ENCODE data around the gene CAMTA1. TPM values are rescaled to one million over a fixed set of nuclear protein-coding genes. Genes with fewer than 3 reads are reported as not detected.

The CAMTA1 gene
- total RNA-seq, 1 donor, result 56.1 TPM

DNA sequence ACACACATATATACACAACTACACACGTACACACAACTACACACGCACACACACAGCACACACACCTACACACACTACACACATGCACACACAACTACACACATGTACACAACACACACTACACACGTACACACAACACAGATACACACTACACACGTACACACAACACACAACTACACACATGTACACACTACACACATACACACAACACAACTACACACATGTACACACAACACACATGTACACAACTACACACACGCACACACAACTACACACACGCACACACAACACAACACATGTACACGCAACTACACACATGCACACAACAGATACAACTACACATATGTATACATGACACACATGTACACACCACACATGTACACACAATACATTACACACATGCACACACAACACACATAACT, 318.1 kb downstream of the CAMTA1 start:
- H3K4me3 ChIP-seq (ENCODE audit: low read depth, low read length), result no peak overlapping the region
- no peak for DNase-seq (ENCODE audit: low read depth)
- TF ChIP-seq, protein P1, sequence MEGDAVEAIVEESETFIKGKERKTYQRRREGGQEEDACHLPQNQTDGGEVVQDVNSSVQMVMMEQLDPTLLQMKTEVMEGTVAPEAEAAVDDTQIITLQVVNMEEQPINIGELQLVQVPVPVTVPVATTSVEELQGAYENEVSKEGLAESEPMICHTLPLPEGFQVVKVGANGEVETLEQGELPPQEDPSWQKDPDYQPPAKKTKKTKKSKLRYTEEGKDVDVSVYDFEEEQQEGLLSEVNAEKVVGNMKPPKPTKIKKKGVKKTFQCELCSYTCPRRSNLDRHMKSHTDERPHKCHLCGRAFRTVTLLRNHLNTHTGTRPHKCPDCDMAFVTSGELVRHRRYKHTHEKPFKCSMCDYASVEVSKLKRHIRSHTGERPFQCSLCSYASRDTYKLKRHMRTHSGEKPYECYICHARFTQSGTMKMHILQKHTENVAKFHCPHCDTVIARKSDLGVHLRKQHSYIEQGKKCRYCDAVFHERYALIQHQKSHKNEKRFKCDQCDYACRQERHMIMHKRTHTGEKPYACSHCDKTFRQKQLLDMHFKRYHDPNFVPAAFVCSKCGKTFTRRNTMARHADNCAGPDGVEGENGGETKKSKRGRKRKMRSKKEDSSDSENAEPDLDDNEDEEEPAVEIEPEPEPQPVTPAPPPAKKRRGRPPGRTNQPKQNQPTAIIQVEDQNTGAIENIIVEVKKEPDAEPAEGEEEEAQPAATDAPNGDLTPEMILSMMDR (IDR thresholded peaks at IDR 0.05; ENCODE audit: insufficient read depth, low read depth, low read length), result no peak

DNA sequence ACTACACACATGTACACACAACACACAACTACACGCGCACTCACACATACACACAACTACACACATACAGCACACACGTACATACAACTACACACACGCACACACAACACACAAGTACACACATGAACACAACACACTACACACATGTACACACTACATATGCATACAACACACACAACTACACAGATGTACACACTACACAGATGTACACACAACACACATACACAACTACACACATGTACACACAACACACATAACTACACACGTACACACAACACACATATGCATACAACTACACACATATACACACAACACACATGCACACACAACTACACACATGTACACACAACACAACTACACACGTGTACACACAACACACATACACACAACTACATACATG, 318.6 kb downstream of the CAMTA1 start:
- TF ChIP-seq, protein P1 (IDR thresholded peaks at IDR 0.05; ENCODE audit: insufficient read depth, low read depth, low read length), result no peak
- H3K4me3 ChIP-seq (ENCODE audit: low read depth, low read length), result no peak overlapping the region
- DNase-seq (ENCODE audit: low read depth), result no peak

DNA sequence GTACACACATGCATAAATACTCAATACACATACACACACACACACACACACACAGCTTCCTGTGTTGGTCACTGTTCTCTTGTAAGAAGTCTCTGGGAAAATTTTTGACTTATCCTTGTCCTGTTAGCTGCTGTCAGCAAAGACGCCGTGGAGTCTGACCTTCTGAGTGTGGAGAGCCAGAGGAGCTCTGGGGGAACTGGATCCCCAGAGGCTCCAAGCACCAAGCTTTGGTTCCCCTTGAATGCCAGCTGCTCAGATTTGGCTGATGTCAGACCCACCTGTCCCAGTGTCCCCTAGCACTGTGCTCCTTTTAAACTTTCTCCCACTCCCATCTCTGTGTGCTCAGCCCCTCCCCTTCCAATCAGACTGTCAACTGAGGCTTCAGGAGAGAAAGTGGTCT, 319.1 kb downstream of the CAMTA1 start:
- no peak for DNase-seq (ENCODE audit: low read depth)
- TF ChIP-seq, protein P1 (IDR thresholded peaks at IDR 0.05; ENCODE audit: insufficient read depth, low read depth, low read length), result no peak
- H3K4me3 ChIP-seq (ENCODE audit: low read depth, low read length), result no peak overlapping the region

DNA sequence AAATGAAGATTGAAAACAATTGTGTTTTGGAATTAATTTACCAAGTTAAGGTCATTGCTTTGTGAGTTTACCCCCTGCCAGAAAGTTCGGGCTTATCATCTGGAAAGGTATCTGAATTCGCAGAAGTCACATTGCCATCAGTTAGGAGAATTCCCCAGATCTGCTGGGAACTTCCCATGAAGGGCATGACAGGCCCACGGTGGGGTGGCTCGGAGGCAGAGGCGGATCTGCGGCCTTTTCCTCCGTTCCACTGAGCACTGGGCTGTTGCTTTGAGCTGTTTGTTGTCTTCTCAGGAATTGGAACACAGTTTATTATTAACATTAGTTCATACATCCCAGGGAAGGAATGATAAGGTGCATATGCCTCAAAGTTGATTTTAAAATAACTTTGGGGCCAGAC, 320.0 kb downstream of the CAMTA1 start:
- H3K4me3 ChIP-seq (ENCODE audit: low read depth, low read length), result no peak overlapping the region
- TF ChIP-seq, protein P1 (IDR thresholded peaks at IDR 0.05; ENCODE audit: insufficient read depth, low read depth, low read length), result no peak
- no peak for DNase-seq (ENCODE audit: low read depth)

DNA sequence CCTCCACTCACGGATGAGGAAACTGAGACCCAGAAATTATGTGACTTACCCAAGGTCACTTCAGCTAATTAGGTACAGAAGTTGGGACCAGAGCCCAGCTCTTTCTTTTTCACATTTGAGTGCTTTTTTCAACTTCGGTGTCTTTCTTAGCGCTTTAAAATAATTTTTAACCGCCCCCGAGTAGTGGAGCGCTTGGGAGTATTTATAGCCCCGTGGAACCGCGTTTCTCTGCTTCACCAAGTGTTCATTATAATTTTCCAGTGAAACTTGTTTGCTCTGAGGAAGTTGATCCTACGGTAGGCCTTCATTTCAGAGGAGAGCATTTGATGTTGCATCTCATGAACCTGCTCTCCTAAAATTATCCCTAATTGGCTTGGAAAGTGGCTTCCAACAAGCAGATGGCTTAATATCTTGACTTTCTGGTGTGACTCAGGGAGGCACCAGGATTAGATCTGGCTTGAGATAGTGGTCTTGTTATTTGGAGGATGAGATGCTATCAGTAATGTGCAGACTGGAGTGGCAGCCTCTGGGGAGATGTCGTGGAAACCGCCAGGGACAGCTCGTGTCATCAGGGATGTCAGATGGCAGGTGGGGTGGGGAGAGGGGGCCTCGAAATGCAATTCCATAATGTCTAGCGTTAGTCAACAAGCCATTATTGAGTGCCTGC, 321.3 kb downstream of the CAMTA1 start:
- DNase-seq (ENCODE audit: low read depth), result no peak
- no peak overlapping the region for H3K4me3 ChIP-seq (ENCODE audit: low read depth, low read length)
- TF ChIP-seq, protein P1 (IDR thresholded peaks at IDR 0.05; ENCODE audit: insufficient read depth, low read depth, low read length), result no peak

DNA sequence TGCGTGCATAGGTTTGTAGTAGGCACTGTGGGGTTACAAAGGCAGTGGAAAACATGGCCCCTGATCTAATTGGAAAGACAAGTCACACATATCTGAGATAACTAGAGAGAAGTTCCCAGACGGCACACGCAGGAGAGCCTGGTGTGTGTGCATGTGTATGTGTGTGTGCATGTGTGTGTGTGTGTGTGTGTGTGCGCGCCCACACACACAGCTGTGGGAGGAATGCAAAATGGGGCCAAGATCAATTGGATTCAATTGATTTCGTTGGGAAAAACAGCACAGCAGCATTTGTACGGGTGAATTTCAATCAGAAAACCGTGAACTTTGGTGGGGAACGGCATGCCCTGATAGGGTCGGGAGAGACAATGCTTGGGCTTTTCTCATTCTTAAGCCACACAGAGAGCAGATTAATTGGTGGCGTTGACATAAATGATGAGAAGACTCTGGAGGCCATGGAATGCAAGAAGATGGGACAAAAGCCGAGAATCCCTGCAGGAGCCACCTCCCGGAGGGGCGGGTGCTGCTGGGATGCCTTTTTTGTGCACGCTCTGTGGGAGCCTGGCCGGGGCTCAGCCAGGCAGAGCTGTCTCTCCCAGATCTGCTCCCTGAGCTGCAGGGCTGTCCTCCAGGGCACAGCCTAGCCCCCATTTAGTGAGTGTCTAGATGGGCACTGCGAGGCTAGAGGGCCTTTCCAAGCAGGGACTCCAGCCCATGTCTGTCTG, 322.0 kb downstream of the CAMTA1 start:
- no peak for DNase-seq (ENCODE audit: low read depth)
- no peak overlapping the region for H3K4me3 ChIP-seq (ENCODE audit: low read depth, low read length)
- TF ChIP-seq, protein P1 (IDR thresholded peaks at IDR 0.05; ENCODE audit: insufficient read depth, low read depth, low read length), result no peak

Data from fibroblast of villous mesenchyme (primary cell).